Mononuclear cell (primary cell): ENCODE measurements around the gene MMP26. TPM values are rescaled to one million over a fixed set of nuclear protein-coding genes. Genes with fewer than 3 reads are reported as not detected.

Source experiments
- H3K27me3 ChIP-seq: 2 replicates; pipeline ENCODE4 v1.6.0; 2011; ENCODE audit warnings: low read length, control low read depth; ENCODE audit not compliant: insufficient read depth
- H3K4me1 ChIP-seq: 2 replicates; pipeline ENCODE4 v1.5.1; 2011; ENCODE audit warnings: mild to moderate bottlenecking, low read length, control low read depth; ENCODE audit not compliant: insufficient read depth
- H3K4me3 ChIP-seq: 2 replicates; pipeline ENCODE4 v1.5.1; 2011; ENCODE audit warnings: mild to moderate bottlenecking, low read length, moderate library complexity
- H3K9me3 ChIP-seq: 2 replicates; pipeline ENCODE4 v1.5.1; 2011; ENCODE audit warnings: low read depth, mild to moderate bottlenecking, control low read depth, low read length
- total RNA-seq: library from RNA; depleted of rRNA; stranded (reverse); fragments of >200 nt; gene quantifications from one replicate; pipeline ENCODE4 v1.2.3, GENCODE V29; 2012

Gene MMP26
- not detected for total RNA-seq

- Histone ChIP-seq H3K4me3 (no peak within 1 kb of the TSS), H3K4me1 (no peaks in the 10 kb centered on the region), H3K27me3 (no peaks in the 10 kb centered on the region), H3K9me3 (no peaks in the 10 kb centered on the region)
These were observed at the start of gene MMP26 for GRCh38 chr11:4704054-4704789. Gene MMP26 (plus strand): TSS chr11:4704784.

GRCh38 chr11:4658629-4659445 is 45.7 kb upstream of the MMP26 start:
- Histone ChIP-seq H3K27me3 (no peaks in the 10 kb centered on the region), H3K4me1 (no peaks in the 10 kb centered on the region), H3K9me3 (no peaks in the 10 kb centered on the region), H3K4me3 (no peak overlapping the region)

GRCh38 chr11:4662876-4663275 is 41.7 kb upstream of the MMP26 start:
- H3K9me3 ChIP-seq = no peaks in the 10 kb centered on the region
- no peaks in the 10 kb centered on the region for H3K4me1 ChIP-seq
- no peaks in the 10 kb centered on the region for H3K27me3 ChIP-seq
- no peak overlapping the region for H3K4me3 ChIP-seq

GRCh38 chr11:4664183-4664582 is 40.4 kb upstream of the MMP26 start:
- no peaks in the 10 kb centered on the region for H3K27me3 ChIP-seq
- no peaks in the 10 kb centered on the region for H3K9me3 ChIP-seq
- no peaks in the 10 kb centered on the region for H3K4me1 ChIP-seq
- no peak overlapping the region for H3K4me3 ChIP-seq

GRCh38 chr11:4664786-4665185 is 39.8 kb upstream of the MMP26 start:
- H3K27me3 ChIP-seq = no peaks in the 10 kb centered on the region
- no peaks in the 10 kb centered on the region for H3K9me3 ChIP-seq
- H3K4me3 ChIP-seq = no peak overlapping the region
- H3K4me1 ChIP-seq = no peaks in the 10 kb centered on the region

GRCh38 chr11:4665424-4665823 is 39.2 kb upstream of the MMP26 start:
- Histone ChIP-seq H3K4me3 (no peak overlapping the region), H3K4me1 (no peaks in the 10 kb centered on the region), H3K27me3 (no peaks in the 10 kb centered on the region), H3K9me3 (no peaks in the 10 kb centered on the region)

GRCh38 chr11:4671741-4672140 is 32.8 kb upstream of the MMP26 start:
- no peak overlapping the region for H3K4me3 ChIP-seq
- no peaks in the 10 kb centered on the region for H3K9me3 ChIP-seq
- H3K4me1 ChIP-seq = no peaks in the 10 kb centered on the region
- no peaks in the 10 kb centered on the region for H3K27me3 ChIP-seq

GRCh38 chr11:4672470-4672869 is 32.1 kb upstream of the MMP26 start:
- Histone ChIP-seq H3K27me3 (no peaks in the 10 kb centered on the region), H3K9me3 (no peaks in the 10 kb centered on the region), H3K4me1 (no peaks in the 10 kb centered on the region), H3K4me3 (no peak overlapping the region)

GRCh38 chr11:4673781-4674180 is 30.8 kb upstream of the MMP26 start:
- Histone ChIP-seq H3K9me3 (no peaks in the 10 kb centered on the region), H3K27me3 (no peaks in the 10 kb centered on the region), H3K4me3 (no peak overlapping the region), H3K4me1 (no peaks in the 10 kb centered on the region)

GRCh38 chr11:4677948-4678347 is 26.6 kb upstream of the MMP26 start:
- no peaks in the 10 kb centered on the region for H3K27me3 ChIP-seq
- no peak overlapping the region for H3K4me3 ChIP-seq
- no peaks in the 10 kb centered on the region for H3K4me1 ChIP-seq
- H3K9me3 ChIP-seq = no peaks in the 10 kb centered on the region

GRCh38 chr11:4680341-4680740 is 24.2 kb upstream of the MMP26 start:
- Histone ChIP-seq H3K4me1 (no peaks in the 10 kb centered on the region), H3K9me3 (no peaks in the 10 kb centered on the region), H3K27me3 (no peaks in the 10 kb centered on the region), H3K4me3 (no peak overlapping the region)

- Histone ChIP-seq H3K9me3 (no peaks in the 10 kb centered on the region), H3K4me1 (no peaks in the 10 kb centered on the region), H3K4me3 (no peak overlapping the region)
These were observed 21.8 kb upstream of the MMP26 start for GRCh38 chr11:4682623-4683419.

GRCh38 chr11:4684631-4685285 is 19.8 kb upstream of the MMP26 start:
- Histone ChIP-seq H3K4me3 (no peak overlapping the region), H3K9me3 (no peaks in the 10 kb centered on the region), H3K4me1 (no peaks in the 10 kb centered on the region), H3K27me3 (no peaks in the 10 kb centered on the region)

More at GRCh38 chr11:4682623-4683419, 21.8 kb upstream of the MMP26 start:
- no peaks in the 10 kb centered on the region for H3K27me3 ChIP-seq

GRCh38 chr11:4695442-4695841 is 9.1 kb upstream of the MMP26 start:
- H3K4me3 ChIP-seq = no peak overlapping the region
- no peaks in the 10 kb centered on the region for H3K4me1 ChIP-seq
- no peaks in the 10 kb centered on the region for H3K9me3 ChIP-seq
- no peaks in the 10 kb centered on the region for H3K27me3 ChIP-seq

- no peaks in the 10 kb centered on the region for H3K9me3 ChIP-seq
- no peaks in the 10 kb centered on the region for H3K27me3 ChIP-seq
- H3K4me3 ChIP-seq = no peak within 1 kb of the TSS
- no peaks in the 10 kb centered on the region for H3K4me1 ChIP-seq
These were observed 7.0 kb upstream of the MMP26 start, which contains the start of gene OR51E2 for GRCh38 chr11:4697585-4697984. Gene OR51E2 (minus strand): TSS chr11:4697853. CDS start chr11:4682711, 15,142 bp downstream.
